ENCODE measurements around the gene ZDHHC13. TPM values are rescaled to one million over a fixed set of nuclear protein-coding genes. Genes with fewer than 3 reads are reported as not detected.

The ZDHHC13 gene
- total and polyA plus RNA-seq, 9 of the 15 experiments (the other 6 are each of a cell fraction or from before 2014, with no cell fraction given) = 4.7 to 18.6 (median 10.0) TPM

DNA sequence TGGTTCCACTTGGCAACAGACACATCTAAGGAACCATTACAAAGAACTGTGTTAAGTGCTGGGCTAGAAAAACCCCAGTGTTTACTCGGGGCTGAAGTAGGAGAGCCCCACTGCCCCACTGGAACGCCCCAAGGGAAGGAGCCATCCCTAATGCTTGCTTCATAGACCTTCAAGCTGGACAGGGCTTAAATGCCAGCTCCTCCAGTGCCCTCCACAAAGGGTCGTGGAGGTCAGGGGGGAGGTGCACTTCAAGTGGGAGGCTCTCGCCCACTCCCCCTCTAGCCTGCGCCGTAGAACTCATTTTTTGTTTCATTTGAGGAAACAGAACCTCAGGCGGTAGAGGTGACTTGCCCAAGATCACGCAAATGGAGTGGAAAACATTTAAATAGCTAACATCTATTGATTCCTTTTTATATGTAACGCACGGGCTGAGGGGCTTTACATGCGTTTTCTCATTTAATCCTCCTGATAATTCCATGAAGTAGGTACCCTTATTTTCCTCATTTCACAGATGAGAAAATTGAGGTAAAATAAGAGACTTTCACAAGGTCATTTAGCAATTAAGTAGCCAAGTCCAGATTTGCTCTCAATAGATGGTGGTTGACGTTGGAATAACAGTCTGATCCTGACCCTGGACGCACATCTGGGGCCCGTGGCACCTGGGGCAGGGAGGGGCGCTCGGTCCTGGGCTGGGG, 545 bp upstream of the ZDHHC13 start:
- whole genome bisulfite sequencing (ENCODE audit: insufficient coverage, low coverage, missing lambda C conversion rate) = 27% methylated on average over 15 of the region's 16 CpGs
- CTCF ChIA-PET (ENCODE audit: low intra/inter-chr PET ratio) = interaction anchor here (1.1 kb wide), 1 partner anchor 46 kb away, joined by 3 read pairs; no protein-coding TSS in a partner anchor
- Histone ChIP-seq H4K20me1 (replicated peaks; ENCODE audit: control insufficient read depth, insufficient read depth, low read length) (no peaks in the 10 kb centered on the region), H3K9me3 (replicated peaks; ENCODE audit: control insufficient read depth, insufficient read depth, low read depth, low read length) (no peaks in the 10 kb centered on the region), H3K27me3 (ENCODE audit: control insufficient read depth in 2 of 2, insufficient read depth in 2 of 2, low read length in 2 of 2) (peaks cover 0 to 3% of the 10 kb centered on the region in 2 experiments; a peak in 1 of 5 replicates), H3K4me1 (replicated peaks in 1 of 2; ENCODE audit: control insufficient read depth in 2 of 2, insufficient read depth in 2 of 2, low read length in 2 of 2) (peaks cover 9 to 11% of the 10 kb centered on the region in 2 experiments; a peak in 4 of 5 replicates), H3K9ac (ENCODE audit: insufficient read depth in 1 of 2, low read depth in 2 of 2, low read length in 2 of 2) (no peak overlapping the region), H3K79me2 (ENCODE audit: control insufficient read depth, insufficient read depth, low read length) (peaks cover 17% of the 10 kb centered on the region), H3K4me2 (ENCODE audit: insufficient read depth, low read length) (peak overlapping the region; percentile 85), H3K4me3 (peak overlapping the region; percentile 97), H2AFZ (ENCODE audit: low read depth, low read length) (peak overlapping the region; percentile 90), H3K36me3 (ENCODE audit: control insufficient read depth, insufficient read depth, low read length) (peaks cover 12% of the 10 kb centered on the region; the same call in 2 of the 3 replicates), H3K9me1 (ENCODE audit: control insufficient read depth, insufficient read depth, low read length) (no peaks in the 10 kb centered on the region), H3K27ac (ENCODE audit: extremely low read depth, low read depth, low read length) (no peak overlapping the region; the same call in 2 of the 3 replicates)
- DNase-seq (ENCODE audit: extremely low read depth in 1 of 4, low spot score in 3 of 4) (no peak), ATAC-seq (no peak), FAIRE-seq (no peak)
- intact Hi-C loops (cut with micrococcal nuclease) (no loop called here), in situ Hi-C loops (cut with MboI) (no loop called here)
- POLR2A ChIA-PET = interaction anchor here (0.6 to 1.0 kb wide), 6 partner anchors 8 to 553 kb away, joined by 3 to 4 read pairs (median 3); no protein-coding TSS in a partner anchor
- peak; percentile 81 for TF ChIP-seq ESRRA (IDR thresholded peaks at IDR 0.05; ENCODE audit: borderline replicate concordance, low read depth)
- TF ChIP-seq SMAD2 (IDR thresholded peaks at IDR 0.05; ENCODE audit: low read depth, low read length) = no peak
- 0 out of 2 replicates have a peak, but pooled peaks have one; percentile 5 for TF ChIP-seq EGR1 (conservative IDR thresholded peaks at IDR 0.05)
- no TSS peak for BruUV-seq (replicated peaks)

DNA sequence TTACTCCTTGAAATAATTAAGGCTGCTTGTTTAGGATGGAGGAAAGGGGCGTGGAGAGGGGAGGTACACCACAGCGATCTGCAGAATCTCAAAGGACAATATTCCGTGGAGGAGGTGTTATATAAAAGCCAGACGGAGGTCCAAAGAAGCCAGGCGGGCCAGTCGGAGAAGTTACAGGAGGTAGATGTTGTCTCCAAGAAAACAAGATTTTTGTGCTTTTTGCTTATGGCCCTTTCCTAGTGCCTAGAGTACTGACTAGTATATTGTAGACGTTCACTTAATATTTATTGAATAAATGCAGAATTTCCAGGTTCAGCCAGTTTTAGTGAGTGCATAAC, 761 bp downstream of the ZDHHC13 start:
- TF ChIP-seq, protein P1, sequence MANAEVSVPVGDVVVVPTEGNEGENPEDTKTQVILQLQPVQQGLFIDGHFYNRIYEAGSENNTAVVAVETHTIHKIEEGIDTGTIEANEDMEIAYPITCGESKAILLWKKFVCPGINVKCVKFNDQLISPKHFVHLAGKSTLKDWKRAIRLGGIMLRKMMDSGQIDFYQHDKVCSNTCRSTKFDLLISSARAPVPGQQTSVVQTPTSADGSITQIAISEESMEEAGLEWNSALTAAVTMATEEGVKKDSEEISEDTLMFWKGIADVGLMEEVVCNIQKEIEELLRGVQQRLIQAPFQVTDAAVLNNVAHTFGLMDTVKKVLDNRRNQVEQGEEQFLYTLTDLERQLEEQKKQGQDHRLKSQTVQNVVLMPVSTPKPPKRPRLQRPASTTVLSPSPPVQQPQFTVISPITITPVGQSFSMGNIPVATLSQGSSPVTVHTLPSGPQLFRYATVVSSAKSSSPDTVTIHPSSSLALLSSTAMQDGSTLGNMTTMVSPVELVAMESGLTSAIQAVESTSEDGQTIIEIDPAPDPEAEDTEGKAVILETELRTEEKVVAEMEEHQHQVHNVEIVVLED (CRISPR knock-in tag; IDR thresholded peaks at IDR 0.05) = no peak
- TF ChIP-seq, protein P2, sequence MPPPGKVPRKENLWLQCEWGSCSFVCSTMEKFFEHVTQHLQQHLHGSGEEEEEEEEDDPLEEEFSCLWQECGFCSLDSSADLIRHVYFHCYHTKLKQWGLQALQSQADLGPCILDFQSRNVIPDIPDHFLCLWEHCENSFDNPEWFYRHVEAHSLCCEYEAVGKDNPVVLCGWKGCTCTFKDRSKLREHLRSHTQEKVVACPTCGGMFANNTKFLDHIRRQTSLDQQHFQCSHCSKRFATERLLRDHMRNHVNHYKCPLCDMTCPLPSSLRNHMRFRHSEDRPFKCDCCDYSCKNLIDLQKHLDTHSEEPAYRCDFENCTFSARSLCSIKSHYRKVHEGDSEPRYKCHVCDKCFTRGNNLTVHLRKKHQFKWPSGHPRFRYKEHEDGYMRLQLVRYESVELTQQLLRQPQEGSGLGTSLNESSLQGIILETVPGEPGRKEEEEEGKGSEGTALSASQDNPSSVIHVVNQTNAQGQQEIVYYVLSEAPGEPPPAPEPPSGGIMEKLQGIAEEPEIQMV (tag; conservative IDR thresholded peaks at IDR 0.05; ENCODE audit: low read depth) = no peak
- TF ChIP-seq CAMTA2 (CRISPR knock-in tag; conservative IDR thresholded peaks at IDR 0.05) = no peak
- TF ChIP-seq NR1H2 (CRISPR knock-in tag; IDR thresholded peaks at IDR 0.05) = no peak
- no TSS peak for BruUV-seq (replicated peaks)
- ChIA-PET CTCF (ENCODE audit: low intra/inter-chr PET ratio) (no interaction called here), POLR2A (no interaction called here)
- Histone ChIP-seq H3K9me3 (replicated peaks; ENCODE audit: control insufficient read depth, insufficient read depth, low read depth, low read length) (no peaks in the 10 kb centered on the region), H3K27ac (ENCODE audit: extremely low read depth, low read depth, low read length) (no peak overlapping the region), H3K4me1 (replicated peaks in 1 of 2; ENCODE audit: control insufficient read depth in 2 of 2, insufficient read depth in 2 of 2, low read length in 2 of 2) (peaks cover 11 to 15% of the 10 kb centered on the region in 2 experiments; a peak in 4 of 5 replicates), H2AFZ (ENCODE audit: low read depth, low read length) (peak overlapping the region; percentile 90), H3K9ac (ENCODE audit: insufficient read depth in 1 of 2, low read depth in 2 of 2, low read length in 2 of 2) (peak overlapping the region; percentile 62 to 89; a peak in 3 of 4 replicates), H3K36me3 (ENCODE audit: control insufficient read depth, insufficient read depth, low read length) (peaks cover 12% of the 10 kb centered on the region; the same call in 2 of the 3 replicates), H4K20me1 (replicated peaks; ENCODE audit: control insufficient read depth, insufficient read depth, low read length) (no peaks in the 10 kb centered on the region), H3K79me2 (ENCODE audit: control insufficient read depth, insufficient read depth, low read length) (peaks cover 18% of the 10 kb centered on the region), H3K9me1 (ENCODE audit: control insufficient read depth, insufficient read depth, low read length) (no peaks in the 10 kb centered on the region), H3K4me2 (ENCODE audit: insufficient read depth, low read length) (peak overlapping the region; percentile 85), H3K27me3 (ENCODE audit: control insufficient read depth in 2 of 2, insufficient read depth in 2 of 2, low read length in 2 of 2) (no peaks in the 10 kb centered on the region; a peak in 1 of 5 replicates), H3K4me3 (peak overlapping the region; percentile 97)
- intact Hi-C loops (cut with micrococcal nuclease) (no loop called here), in situ Hi-C loops (cut with MboI) (no loop called here)
- ATAC-seq (no peak), FAIRE-seq (no peak), DNase-seq (ENCODE audit: extremely low read depth in 1 of 4, low spot score in 3 of 4) (no peak)
- WGBS (ENCODE audit: insufficient coverage, low coverage, missing lambda C conversion rate) = 15% methylated on average over 7 of the region's 7 CpGs

Measured in K562 (cell line).